ENCODE measurements around the gene ARID2. TPM values are rescaled to one million over a fixed set of nuclear protein-coding genes. Genes with fewer than 3 reads are reported as not detected.

ARID2 gene
- total and polyA plus RNA-seq, 2 of the 4 experiments (the other 2 are of a cell fraction) = 5.4 to 28.1 TPM

DNA sequence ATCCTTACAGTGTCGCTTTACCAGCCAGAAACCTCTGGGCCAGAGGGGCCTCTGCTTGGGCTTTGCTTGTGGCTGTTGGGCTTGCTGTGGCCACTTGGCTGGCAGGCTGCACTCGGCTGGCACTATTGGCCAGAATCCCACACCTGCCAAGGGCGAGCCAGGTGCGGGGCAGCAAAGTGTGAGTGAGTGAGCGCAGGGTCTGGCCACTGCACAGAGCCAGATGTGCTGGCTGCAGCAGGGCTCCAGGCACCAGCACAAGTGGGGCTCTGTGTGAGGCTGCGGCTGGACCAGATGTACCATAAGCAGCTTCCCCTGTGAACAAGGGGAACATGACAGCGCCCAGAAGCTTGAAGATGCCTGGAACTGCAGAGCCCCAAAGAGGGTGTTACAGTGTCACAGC, 33.5 kb upstream of the ARID2 start:
- no peaks in the 10 kb centered on the region for H3K27me3 ChIP-seq (ENCODE audit: control insufficient read depth, insufficient read depth, low read length)
- ChIA-PET POLR2A (ENCODE audit: unreplicated experiment) (no interaction called here), CTCF (no interaction called here)
- no peaks in the 10 kb centered on the region for H3K4me1 ChIP-seq (ENCODE audit: control insufficient read depth, insufficient read depth, low read length)
- intact Hi-C loops (cut with micrococcal nuclease) (no loop called here), dilution Hi-C loops (cut with HindIII; ENCODE audit: low sequenced_read_pairs, unreplicated experiment) (no loop called here), in situ Hi-C loops (cut with MboI; ENCODE audit: low sequenced_read_pairs) (no loop called here)
- WGBS, 2 experiments (ENCODE audit: extremely low coverage in 2 of 2, insufficient read length in 1 of 2) = 93% methylated on average over 6 of the region's 7 CpGs; no CpG with 5 or more reads in 1 of the 2 experiments
- no peak overlapping the region for H4K5ac ChIP-seq (ENCODE audit: low read depth, low read length)
- no peak for DNase-seq
- no peak overlapping the region for H3K4me3 ChIP-seq (ENCODE audit: insufficient read depth, low read depth, low read length)
- H3K79me1 ChIP-seq (ENCODE audit: low read depth in 1 of 2, low read length in 2 of 2) = no peaks in the 10 kb centered on the region
- no peaks in the 10 kb centered on the region for H3K9me1 ChIP-seq (ENCODE audit: insufficient read depth, low read length)
- no peak overlapping the region for H3K4ac ChIP-seq (ENCODE audit: low read depth, low read length)
- no peak overlapping the region for H2AK5ac ChIP-seq (ENCODE audit: low read depth, low read length)
- peaks cover 4% of the 10 kb centered on the region; the same call in 1 of the 2 replicates for H3K9me3 ChIP-seq (ENCODE audit: control insufficient read depth, insufficient read depth, low read length)
- BruUV-seq (replicated peaks) = no TSS peak
- no peak overlapping the region for H2BK5ac ChIP-seq (ENCODE audit: low read depth, low read length, poor library complexity, severe bottlenecking)
- ATAC-seq (ENCODE audit: low read depth) = no peak
- no peak overlapping the region for H3K9ac ChIP-seq (ENCODE audit: low read depth, low read length)
- peak overlapping the region; percentile 41 for H2AFZ ChIP-seq (replicated peaks; ENCODE audit: low read length, poor library complexity)
- H3K4me2 ChIP-seq (ENCODE audit: low read depth, low read length) = no peak overlapping the region
- no peak overlapping the region for H2BK15ac ChIP-seq (ENCODE audit: low read depth, low read length)
- no peak overlapping the region for H3K56ac ChIP-seq (ENCODE audit: extremely low read depth, insufficient read depth, low read length)
- H4K91ac ChIP-seq (ENCODE audit: insufficient read depth, low read depth, low read length) = no peak overlapping the region
- no peak overlapping the region for H2BK20ac ChIP-seq (ENCODE audit: low read depth, low read length)
- no peak overlapping the region for H3K23ac ChIP-seq (ENCODE audit: low read depth, low read length)
- no peak overlapping the region for H4K8ac ChIP-seq (ENCODE audit: low read depth in 2 of 2, low read length in 2 of 2)
- TF ChIP-seq POLR2A (IDR thresholded peaks at IDR 0.05; ENCODE audit: low read depth, low read length) (no peak), CEBPB (IDR thresholded peaks at IDR 0.05; ENCODE audit: low read depth, low read length) (no peak), RAD21 (IDR thresholded peaks at IDR 0.05; ENCODE audit: low read length) (no peak)
- H3K27ac ChIP-seq (ENCODE audit: insufficient read depth, low read length) = no peak overlapping the region
- H3K14ac ChIP-seq (replicated peaks; ENCODE audit: low read depth, low read length) = no peak overlapping the region
- H4K20me1 ChIP-seq (ENCODE audit: insufficient read depth, low read length) = no peaks in the 10 kb centered on the region
- H3K36me3 ChIP-seq (ENCODE audit: control insufficient read depth, insufficient read depth, low read length) = no peaks in the 10 kb centered on the region
- H2BK120ac ChIP-seq (ENCODE audit: low read depth, low read length) = no peak overlapping the region
- H2AK9ac ChIP-seq (replicated peaks; ENCODE audit: low read depth, low read length, poor library complexity) = no peak overlapping the region
- no peak overlapping the region for H3K18ac ChIP-seq (ENCODE audit: low read depth, low read length)
